Astrocyte (in vitro differentiated cells and primary cell): ENCODE measurements around the gene FEZF1. TPM values are rescaled to one million over a fixed set of nuclear protein-coding genes. Genes with fewer than 3 reads are reported as not detected.

Experiments used
- DNase-seq: peaks from one replicate; pipeline ENCODE4 v3.0.0-alpha.2; 2010; ENCODE audit warnings: low read depth
- FAIRE-seq: peaks from 2 replicates; lab custom pipeline; 2011; peaks lifted over from hg19 to GRCh38; lab: Jason Lieb, UNC
- H2AFZ ChIP-seq: 2 replicates; pipeline ENCODE4 v1.6.0; 2012; ENCODE audit warnings: low read depth, low read length, inconsistent platforms
- H3K27ac ChIP-seq: 2 replicates; pipeline ENCODE4 v1.5.1; 2011; ENCODE audit warnings: low read depth, low read length, inconsistent platforms
- H3K27me3 ChIP-seq: 2 replicates; pipeline ENCODE4 v1.6.0; 2011; ENCODE audit warnings: low read length, inconsistent platforms; ENCODE audit not compliant: insufficient read depth
- H3K36me3 ChIP-seq: 2 replicates; pipeline ENCODE4 v1.5.1; 2011; ENCODE audit warnings: low read length, inconsistent platforms; ENCODE audit not compliant: insufficient read depth
- H3K4me1 ChIP-seq: 2 replicates; pipeline ENCODE4 v1.5.1; 2011; ENCODE audit warnings: low read length, inconsistent platforms; ENCODE audit not compliant: insufficient read depth
- H3K4me2 ChIP-seq: 2 replicates; pipeline ENCODE4 v1.6.0; 2012; ENCODE audit warnings: low read length, inconsistent platforms
- H3K4me3 ChIP-seq: 2 replicates; pipeline ENCODE4 v1.5.1; 2011; ENCODE audit warnings: low read depth, mild to moderate bottlenecking, low read length, inconsistent platforms; ENCODE audit not compliant: insufficient read depth
- H3K79me2 ChIP-seq: 2 replicates; pipeline ENCODE4 v1.6.0; 2012; ENCODE audit warnings: mild to moderate bottlenecking, low read length, inconsistent platforms; ENCODE audit not compliant: insufficient read depth
- H3K9ac ChIP-seq: 2 replicates; pipeline ENCODE4 v1.6.0; 2012; ENCODE audit warnings: mild to moderate bottlenecking, low read length, inconsistent platforms
- H3K9me3 ChIP-seq: 2 replicates; pipeline ENCODE4 v1.5.1; 2012; ENCODE audit warnings: low read depth, mild to moderate bottlenecking, low read length, inconsistent platforms; ENCODE audit not compliant: insufficient read depth
- H4K20me1 ChIP-seq: 2 replicates; pipeline ENCODE4 v1.6.0; 2012; ENCODE audit warnings: low read length, inconsistent platforms; ENCODE audit not compliant: insufficient read depth
- H3K27ac Mint-ChIP-seq: one replicate; pipeline ENCODE4 v1.8.0; 2021; ENCODE audit warnings: mild to moderate bottlenecking, mixed read lengths; ENCODE audit not compliant: unreplicated experiment
- H3K27me3 Mint-ChIP-seq: one replicate; pipeline ENCODE4 v1.8.0; 2021; ENCODE audit warnings: low read depth, mixed read lengths; ENCODE audit not compliant: unreplicated experiment
- H3K36me3 Mint-ChIP-seq: one replicate; pipeline ENCODE4 v1.8.0; 2021; ENCODE audit warnings: low read depth, mixed read lengths; ENCODE audit not compliant: unreplicated experiment
- H3K4me1 Mint-ChIP-seq: one replicate; pipeline ENCODE4 v1.8.0; 2021; ENCODE audit warnings: low read depth, mixed read lengths; ENCODE audit not compliant: unreplicated experiment
- H3K4me3 Mint-ChIP-seq: one replicate; pipeline ENCODE4 v1.8.0; 2021; ENCODE audit warnings: mild to moderate bottlenecking, moderate library complexity, mixed read lengths; ENCODE audit not compliant: unreplicated experiment
- H3K9me3 Mint-ChIP-seq: one replicate; pipeline ENCODE4 v1.8.0; 2021; ENCODE audit warnings: mild to moderate bottlenecking, mixed read lengths; ENCODE audit not compliant: unreplicated experiment
- EZH2 ChIP-seq: IDR thresholded peaks from 2 replicates; pipeline ENCODE4 v1.6.1; 2012; ENCODE audit warnings: mild to moderate bottlenecking, low read length, inconsistent platforms; ENCODE audit not compliant: insufficient read depth
- total RNA-seq: library from RNA; stranded (reverse); gene quantifications from 2 replicates; pipeline ENCODE4 v1.2.1, GENCODE V29; 2021
- TF ChIP-seq, protein P1 (sequence below): IDR thresholded peaks from 2 replicates; pipeline ENCODE4 v1.5.1; 2011; ENCODE audit warnings: low read depth, mild to moderate bottlenecking, inconsistent platforms, low read length, moderate library complexity; ENCODE audit not compliant: insufficient read depth

FEZF1 gene
- total RNA-seq, 1 donor from 2014 or later, result 0.61 TPM

DNA sequence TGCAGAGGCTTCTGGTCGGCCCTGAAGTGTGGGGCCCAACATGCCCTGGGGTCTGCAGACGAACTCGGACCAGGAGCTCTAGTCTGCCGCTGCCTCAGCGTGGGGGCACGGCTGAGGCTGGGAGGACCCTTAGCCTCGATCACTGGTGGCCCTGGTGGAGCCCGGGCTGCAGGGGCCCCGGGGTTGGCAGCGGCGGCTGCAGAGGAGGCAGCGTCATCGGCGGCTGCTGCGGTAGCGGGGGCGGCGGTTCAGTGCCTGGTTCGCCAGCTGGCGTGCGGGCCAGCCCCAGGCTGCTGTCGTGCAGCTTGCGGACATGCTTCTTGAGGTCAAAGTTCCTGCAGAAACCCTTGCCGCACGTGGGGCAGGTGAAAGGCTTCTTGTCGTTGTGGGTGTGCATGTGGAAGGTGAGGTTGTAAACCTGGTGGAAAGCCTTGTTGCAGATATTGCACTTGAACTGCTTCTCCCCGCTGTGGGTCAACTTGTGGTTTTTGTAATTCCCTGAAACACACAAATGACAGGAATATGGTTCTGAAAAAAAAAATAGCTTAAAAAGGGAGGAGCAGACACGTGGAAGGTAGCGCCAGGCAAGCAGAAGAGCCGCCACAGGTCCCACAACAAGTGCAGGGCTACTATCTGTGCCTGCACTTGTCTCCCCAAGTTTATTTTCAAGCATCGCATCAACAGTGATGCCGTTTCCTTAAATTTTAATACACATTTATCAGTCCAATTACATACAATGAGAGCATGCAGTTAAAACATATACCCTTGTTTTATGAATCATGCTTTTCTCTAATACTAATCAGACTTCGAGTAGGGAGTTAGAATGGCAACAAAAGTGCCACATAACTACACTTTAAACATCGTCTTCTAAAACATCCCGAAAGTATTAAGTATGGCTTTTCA, 2.4 kb downstream of the FEZF1 start:
- Histone ChIP-seq H3K9ac (no peak overlapping the region), H4K20me1 (peaks cover 7% of the 10 kb centered on the region), H3K4me2 (no peak overlapping the region), H3K79me2 (no peaks in the 10 kb centered on the region), H3K27me3 (peaks cover 92% of the 10 kb centered on the region), H3K27ac (no peak overlapping the region), H3K4me1 (peaks cover 2% of the 10 kb centered on the region), H3K4me3 (no peak overlapping the region), H3K9me3 (no peaks in the 10 kb centered on the region), H2AFZ (no peak overlapping the region), H3K36me3 (no peaks in the 10 kb centered on the region)
- no peak for DNase-seq
- Mint-ChIP-seq H3K9me3 (peaks cover 3% of the 10 kb centered on the region), H3K27ac (no peak overlapping the region), H3K27me3 (peaks cover 91% of the 10 kb centered on the region), H3K4me3 (no peak overlapping the region), H3K4me1 (peaks cover 1% of the 10 kb centered on the region), H3K36me3 (no peaks in the 10 kb centered on the region)
- no peak for TF ChIP-seq EZH2
- TF ChIP-seq, protein P1, sequence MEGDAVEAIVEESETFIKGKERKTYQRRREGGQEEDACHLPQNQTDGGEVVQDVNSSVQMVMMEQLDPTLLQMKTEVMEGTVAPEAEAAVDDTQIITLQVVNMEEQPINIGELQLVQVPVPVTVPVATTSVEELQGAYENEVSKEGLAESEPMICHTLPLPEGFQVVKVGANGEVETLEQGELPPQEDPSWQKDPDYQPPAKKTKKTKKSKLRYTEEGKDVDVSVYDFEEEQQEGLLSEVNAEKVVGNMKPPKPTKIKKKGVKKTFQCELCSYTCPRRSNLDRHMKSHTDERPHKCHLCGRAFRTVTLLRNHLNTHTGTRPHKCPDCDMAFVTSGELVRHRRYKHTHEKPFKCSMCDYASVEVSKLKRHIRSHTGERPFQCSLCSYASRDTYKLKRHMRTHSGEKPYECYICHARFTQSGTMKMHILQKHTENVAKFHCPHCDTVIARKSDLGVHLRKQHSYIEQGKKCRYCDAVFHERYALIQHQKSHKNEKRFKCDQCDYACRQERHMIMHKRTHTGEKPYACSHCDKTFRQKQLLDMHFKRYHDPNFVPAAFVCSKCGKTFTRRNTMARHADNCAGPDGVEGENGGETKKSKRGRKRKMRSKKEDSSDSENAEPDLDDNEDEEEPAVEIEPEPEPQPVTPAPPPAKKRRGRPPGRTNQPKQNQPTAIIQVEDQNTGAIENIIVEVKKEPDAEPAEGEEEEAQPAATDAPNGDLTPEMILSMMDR, result no peak
- FAIRE-seq, result no peak

GRCh38 chr7:122300956-122301833, 3.4 kb downstream of the FEZF1 start:
- Mint-ChIP-seq H3K4me1 (peaks cover 1% of the 10 kb centered on the region), H3K4me3 (no peak overlapping the region), H3K27me3 (peaks cover 84% of the 10 kb centered on the region), H3K27ac (no peak overlapping the region), H3K36me3 (no peaks in the 10 kb centered on the region), H3K9me3 (peaks cover 3% of the 10 kb centered on the region)
- peak; percentile 5 for FAIRE-seq
- no peaks in the 10 kb centered on the region for H3K36me3 ChIP-seq
- no peak overlapping the region for H3K27ac ChIP-seq
- H3K4me1 ChIP-seq, result peaks cover 2% of the 10 kb centered on the region
- H3K27me3 ChIP-seq, result peaks cover 86% of the 10 kb centered on the region
- no peaks in the 10 kb centered on the region for H3K9me3 ChIP-seq
- H3K4me3 ChIP-seq, result no peak overlapping the region
- DNase-seq, result no peak
- H3K9ac ChIP-seq, result no peak overlapping the region
- no peaks in the 10 kb centered on the region for H3K79me2 ChIP-seq
- TF ChIP-seq, protein P1, result no peak
- TF ChIP-seq EZH2, result no peak
- H3K4me2 ChIP-seq, result peak overlapping the region; percentile 72
- H2AFZ ChIP-seq, result no peak overlapping the region
- peaks cover 3% of the 10 kb centered on the region for H4K20me1 ChIP-seq
